SHP77 (cell line): Measurements from ENCODE around the gene MLXIP.
"Not testable (repeated sequence)": the region's sequence is repeated elsewhere in the genome, so short reads cannot be mapped to it uniquely, and the experiment has no call there.

ENCODE experiments used
- DNase-seq, 2 experiments: peaks; one replicate each; lab custom pipeline; 2025; lab: John Stamatoyannopoulos, UW

MLXIP gene

GRCh38 chr12:122052285-122052684, 26.3 kb upstream of the MLXIP start:
- no peak for DNase-seq

GRCh38 chr12:122054842-122055520, 23.6 kb upstream of the MLXIP start:
- DNase-seq: no peak

- DNase-seq: not testable (repeated sequence)
Observed at GRCh38 chr12:122056406-122056805, 22.1 kb upstream of the MLXIP start.

GRCh38 chr12:122057007-122057735, 21.4 kb upstream of the MLXIP start:
- no peak for DNase-seq

GRCh38 chr12:122057769-122058168, 20.8 kb upstream of the MLXIP start:
- no peak for DNase-seq

- no peak for DNase-seq
Observed at GRCh38 chr12:122058549-122059149, 19.9 kb upstream of the MLXIP start.

GRCh38 chr12:122059203-122059960, 19.2 kb upstream of the MLXIP start:
- no peak for DNase-seq

- no peak for DNase-seq
Observed at GRCh38 chr12:122060081-122060501, 18.5 kb upstream of the MLXIP start.

- no peak for DNase-seq
Observed at GRCh38 chr12:122061253-122061652, 17.3 kb upstream of the MLXIP start.

GRCh38 chr12:122062832-122063693, 15.5 kb upstream of the MLXIP start:
- DNase-seq: peak; percentile 73 to 80

GRCh38 chr12:122063694-122064024, 14.9 kb upstream of the MLXIP start:
- peak; percentile 58 to 80 for DNase-seq

GRCh38 chr12:122064025-122064777, 14.4 kb upstream of the MLXIP start:
- peak; percentile 100 for DNase-seq

- DNase-seq: peak; percentile 36 to 73
Observed at GRCh38 chr12:122064780-122065588, 13.6 kb upstream of the MLXIP start.

- DNase-seq: no peak
Observed at GRCh38 chr12:122067548-122067947, 11.0 kb upstream of the MLXIP start.

- DNase-seq: no peak
Observed at GRCh38 chr12:122067966-122068365, 10.6 kb upstream of the MLXIP start.

GRCh38 chr12:122072031-122072970, 6.3 kb upstream of the MLXIP start:
- no peak for DNase-seq

GRCh38 chr12:122073815-122074214, 4.7 kb upstream of the MLXIP start:
- no peak for DNase-seq

- DNase-seq: no peak
Observed at GRCh38 chr12:122076743-122077495, 1.6 kb upstream of the MLXIP start.
